T47D (cell line): ENCODE measurements around the gene ZCCHC7.
"Not testable (repeated sequence)": the region's sequence is repeated elsewhere in the genome, so short reads cannot be mapped to it uniquely, and the experiment has no call there.

ENCODE experiments used
- DNase-seq, 2 experiments: peaks; one replicate each; pipeline versions ENCODE4 v3.0.0 to v3.0.0-alpha.2; 2011 to 2012; ENCODE audit warnings: low read depth in 1 of 2, low spot score in 1 of 2
- JUND ChIP-seq: IDR thresholded peaks from 2 replicates; pipeline ENCODE4 v1.6.1; 2012; ENCODE audit warnings: low read depth
- in situ Hi-C: cut with HindIII; loops from 2 replicates; pipeline ENCODE4 v1.10.0; 2016; ENCODE audit warnings: low sequenced_read_pairs, low pct_unique_long_range_greater_than_20kb

The ZCCHC7 gene

GRCh38 chr9:37266630-37267029, 146.3 kb downstream of the ZCCHC7 start:
- in situ Hi-C loops, result no loop called here
- TF ChIP-seq JUND, result no peak
- DNase-seq, result no peak

- DNase-seq, result no peak
- no peak for TF ChIP-seq JUND
- in situ Hi-C loops, result no loop called here
These were observed 148.8 kb downstream of the ZCCHC7 start for GRCh38 chr9:37269221-37269620.

- no peak for TF ChIP-seq JUND
- in situ Hi-C loops, result no loop called here
- no peak for DNase-seq
These were observed 151.3 kb downstream of the ZCCHC7 start for GRCh38 chr9:37271679-37272078.

- no peak for DNase-seq
- in situ Hi-C loops, result no loop called here
- TF ChIP-seq JUND, result no peak
These were observed 153.2 kb downstream of the ZCCHC7 start for GRCh38 chr9:37273595-37273994.

- in situ Hi-C loops, result no loop called here
- TF ChIP-seq JUND, result no peak
- no peak for DNase-seq
These were observed 161.2 kb downstream of the ZCCHC7 start for GRCh38 chr9:37281541-37281940.

GRCh38 chr9:37283730-37284325, 163.5 kb downstream of the ZCCHC7 start:
- no peak for TF ChIP-seq JUND
- DNase-seq, result no peak
- in situ Hi-C loops, result no loop called here

GRCh38 chr9:37284636-37285035, 164.3 kb downstream of the ZCCHC7 start:
- TF ChIP-seq JUND, result no peak
- in situ Hi-C loops, result no loop called here
- no peak for DNase-seq

GRCh38 chr9:37286530-37287175, 166.3 kb downstream of the ZCCHC7 start:
- in situ Hi-C loops, result no loop called here
- no peak for TF ChIP-seq JUND
- DNase-seq, result no peak

- in situ Hi-C loops, result no loop called here
- TF ChIP-seq JUND, result no peak
- no peak for DNase-seq
These were observed 166.9 kb downstream of the ZCCHC7 start for GRCh38 chr9:37287317-37287716.

GRCh38 chr9:37289631-37290030, 169.3 kb downstream of the ZCCHC7 start:
- DNase-seq, result no peak
- in situ Hi-C loops, result no loop called here
- no peak for TF ChIP-seq JUND

GRCh38 chr9:37290366-37290939, 170.1 kb downstream of the ZCCHC7 start:
- TF ChIP-seq JUND, result no peak
- in situ Hi-C loops, result no loop called here
- no peak for DNase-seq

GRCh38 chr9:37290940-37291485, 170.6 kb downstream of the ZCCHC7 start:
- TF ChIP-seq JUND, result no peak
- DNase-seq, result no peak
- in situ Hi-C loops, result no loop called here

- in situ Hi-C loops, DNase-seq: not testable (repeated sequence)
These were observed 171.4 kb downstream of the ZCCHC7 start for GRCh38 chr9:37291612-37292238.
